Activated T-helper 17 cell treated with anti-CD3 and anti-CD28 coated beads, Interleukin-2, amount 50 U/mL, for 72 hours (primary cell): Measurements from ENCODE around the gene DIRAS3. TPM values are rescaled to one million over a fixed set of nuclear protein-coding genes. Genes with fewer than 3 reads are reported as not detected.
"Not testable (repeated sequence)": the region's sequence is repeated elsewhere in the genome, so short reads cannot be mapped to it uniquely, and the experiment has no call there.

ENCODE experiments used
- ATAC-seq: fragments of 150-1000 bp; cut with Tn5 transposase; replicated peaks from 2 replicates; pipeline ENCODE4 v1.10.0; 2021; ENCODE audit warnings: mild to moderate bottlenecking, moderate library complexity
- H3K27ac Mint-ChIP-seq: one replicate; pipeline ENCODE4 v1.8.0; 2022; ENCODE audit warnings: mixed read lengths
- H3K27me3 Mint-ChIP-seq: one replicate; pipeline ENCODE4 v1.8.0; 2022; ENCODE audit warnings: mixed read lengths
- H3K36me3 Mint-ChIP-seq: one replicate; pipeline ENCODE4 v1.8.0; 2022; ENCODE audit warnings: low read depth, mild to moderate bottlenecking, mixed read lengths
- H3K4me1 Mint-ChIP-seq: one replicate; pipeline ENCODE4 v1.8.0; 2022; ENCODE audit warnings: mixed read lengths
- H3K4me3 Mint-ChIP-seq: one replicate; pipeline ENCODE4 v1.8.0; 2022; ENCODE audit warnings: mild to moderate bottlenecking, mixed read lengths
- H3K9me3 Mint-ChIP-seq: one replicate; pipeline ENCODE4 v1.8.0; 2022; ENCODE audit warnings: mixed read lengths
- total RNA-seq, 2 donors: library from RNA; stranded (reverse); gene quantifications; one replicate each; pipeline ENCODE4 v1.2.3, GENCODE V29; 2022

The DIRAS3 gene
- total RNA-seq, 2 donors from 2014 or later: not detected

- peaks cover 7% of the 10 kb centered on the region for H3K9me3 Mint-ChIP-seq
- no peaks in the 10 kb centered on the region for H3K36me3 Mint-ChIP-seq
- ATAC-seq: no peak
- H3K4me1 Mint-ChIP-seq: no peaks in the 10 kb centered on the region
- H3K27ac Mint-ChIP-seq: no peak overlapping the region
- no peak overlapping the region for H3K4me3 Mint-ChIP-seq
- H3K27me3 Mint-ChIP-seq: peaks cover 8% of the 10 kb centered on the region
These were observed 40.3 kb downstream of the DIRAS3 start for GRCh38 chr1:68010090-68010489.

- H3K4me1 Mint-ChIP-seq, H3K27me3 Mint-ChIP-seq, H3K4me3 Mint-ChIP-seq, H3K36me3 Mint-ChIP-seq, H3K27ac Mint-ChIP-seq, ATAC-seq: not testable (repeated sequence)
- H3K9me3 Mint-ChIP-seq: peaks cover 21% of the 10 kb centered on the region
These were observed 46.8 kb downstream of the DIRAS3 start for GRCh38 chr1:68003626-68004025.

DNA sequence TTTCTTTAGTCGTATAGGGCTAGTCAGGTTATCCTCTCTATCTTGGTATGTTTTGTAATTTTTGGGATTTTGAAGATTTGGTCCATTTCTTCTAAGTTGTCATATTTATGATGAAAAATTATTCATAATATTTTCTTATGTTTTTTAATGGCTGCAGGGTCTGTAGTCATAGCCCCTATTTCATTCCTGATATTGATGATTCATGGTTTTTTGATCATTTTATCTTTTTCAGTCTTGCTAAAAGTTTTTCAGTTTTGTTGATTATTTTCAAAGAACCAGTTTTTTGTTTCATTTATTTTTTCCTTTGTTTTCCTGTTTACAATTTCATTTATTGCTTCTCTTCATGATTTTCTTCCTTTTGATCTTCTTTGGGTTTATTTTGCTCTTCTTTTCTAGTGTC, 50.2 kb downstream of the DIRAS3 start:
- H3K27ac Mint-ChIP-seq: no peak overlapping the region
- no peaks in the 10 kb centered on the region for H3K4me1 Mint-ChIP-seq
- H3K4me3 Mint-ChIP-seq: no peak overlapping the region
- no peak for ATAC-seq
- peaks cover 14% of the 10 kb centered on the region for H3K9me3 Mint-ChIP-seq
- H3K27me3 Mint-ChIP-seq: peaks cover 5% of the 10 kb centered on the region
- H3K36me3 Mint-ChIP-seq: no peaks in the 10 kb centered on the region

DNA sequence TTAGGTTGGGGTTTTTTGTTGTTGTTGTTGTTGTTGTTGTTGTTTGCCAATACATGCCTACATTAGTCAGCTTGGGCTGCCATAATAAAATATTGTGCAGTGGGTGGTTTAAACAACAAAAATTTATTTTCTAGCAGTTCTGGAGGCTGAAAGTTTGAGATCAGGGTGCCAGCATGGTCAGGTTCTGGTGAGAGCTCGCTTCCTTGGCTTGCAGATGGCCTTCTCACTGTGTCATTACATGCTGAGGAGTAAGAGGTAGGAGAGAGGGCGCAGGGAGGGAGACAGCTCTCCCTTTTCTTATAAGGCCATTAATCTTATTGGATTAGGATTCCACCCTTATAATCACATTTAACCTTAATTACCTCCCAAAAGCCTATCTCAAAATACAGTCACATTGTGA, 52.7 kb downstream of the DIRAS3 start:
- H3K9me3 Mint-ChIP-seq: peaks cover 14% of the 10 kb centered on the region
- no peaks in the 10 kb centered on the region for H3K4me1 Mint-ChIP-seq
- peaks cover 5% of the 10 kb centered on the region for H3K27me3 Mint-ChIP-seq
- no peak overlapping the region for H3K27ac Mint-ChIP-seq
- H3K4me3 Mint-ChIP-seq: no peak overlapping the region
- no peak for ATAC-seq
- no peaks in the 10 kb centered on the region for H3K36me3 Mint-ChIP-seq

Other genes with a start within 250 kb of the DIRAS3 start
- gene GNG12, start 217.2 kb downstream of the DIRAS3 start, total RNA-seq: under 1 TPM; 0.13 to 0.34 TPM
- gene WLS, start 181.9 kb upstream of the DIRAS3 start, total RNA-seq: under 1 TPM in 1 of 2 donors, not detected in 1; 0.11 TPM